HepG2 (cell line): ENCODE results near the gene GADD45GIP1. TPM values are rescaled to one million over a fixed set of nuclear protein-coding genes. Genes with fewer than 3 reads are reported as not detected.

Source experiments
- GABPA ChIP-seq, 2 experiments: IDR thresholded peaks; 2 replicates each; pipeline ENCODE4 v1.6.1; 2011 to 2016; ENCODE audit warnings: low read depth in 2 of 2, low read length in 1 of 2, missing biosample characterization in 1 of 2, missing genetic modification characterization in 1 of 2
- KLF16 ChIP-seq, 2 experiments: sonication (generic) in 1 of 2; formaldehyde crosslinking in 1 of 2; IDR thresholded peaks; 2 replicates each; pipeline versions ENCODE4 v1.6.1 to v1.8.0; 2016 to 2023; ENCODE audit warnings: missing genetic modification reagents in 2 of 2, missing compliant biosample characterization in 1 of 2
- MED1 ChIP-seq: sonication (generic); formaldehyde crosslinking; IDR thresholded peaks from 2 replicates; pipeline ENCODE4 v1.4.0; 2020; ENCODE audit warnings: missing genetic modification reagents
- MED8 ChIP-seq: sonication (generic); formaldehyde crosslinking; IDR thresholded peaks from 2 replicates; pipeline ENCODE4 v1.8.1; 2023; ENCODE audit warnings: mild to moderate bottlenecking, missing genetic modification reagents; ENCODE audit not compliant: insufficient replicate concordance
- NFKBIZ ChIP-seq: IDR thresholded peaks from 2 replicates; pipeline ENCODE4 v1.6.1; 2018; ENCODE audit warnings: missing genetic modification reagents, missing compliant biosample characterization
- SCMH1 ChIP-seq: sonication (generic); formaldehyde crosslinking; IDR thresholded peaks from 2 replicates; pipeline ENCODE4 v1.9.0; 2021; ENCODE audit warnings: missing genetic modification reagents, mild to moderate bottlenecking, borderline replicate concordance
- SYNCRIP ChIP-seq: fragments of 200-400 bp; formaldehyde crosslinking; IDR thresholded peaks from 2 replicates; pipeline ENCODE4 v1.6.1; 2018; ENCODE audit warnings: mild to moderate bottlenecking, low read depth, low read length; ENCODE audit not compliant: insufficient read depth
- ZNF124 ChIP-seq: sonication (generic); formaldehyde crosslinking; IDR thresholded peaks from 2 replicates; pipeline ENCODE4 v1.4.0; 2020; ENCODE audit warnings: missing genetic modification reagents
- ZNF333 ChIP-seq: sonication (generic); formaldehyde crosslinking; IDR thresholded peaks from 2 replicates; pipeline ENCODE4 v1.4.0; 2020; ENCODE audit warnings: mild to moderate bottlenecking, missing genetic modification reagents, borderline replicate concordance
- ZNF354B ChIP-seq: sonication (generic); formaldehyde crosslinking; IDR thresholded peaks from 2 replicates; pipeline ENCODE4 v1.8.0; 2022; ENCODE audit warnings: mild to moderate bottlenecking, missing genetic modification reagents
- ZNF432 ChIP-seq: sonication (generic); formaldehyde crosslinking; IDR thresholded peaks from 2 replicates; pipeline ENCODE4 v1.5.0; 2020; ENCODE audit warnings: missing genetic modification reagents, mild to moderate bottlenecking, borderline replicate concordance
- ZNF569 ChIP-seq: sonication (generic); formaldehyde crosslinking; IDR thresholded peaks from 2 replicates; pipeline ENCODE4 v1.5.0; 2020; ENCODE audit warnings: mild to moderate bottlenecking, missing genetic modification reagents, moderate library complexity, borderline replicate concordance
- polyA plus RNA-seq, 8 experiments: library from polyadenylated mRNA; depleted of rRNA in 3 of 8; stranded (reverse) in 7 of 8; unstranded in 1 of 8; fragments of >200 nt; fragmentation: Illumina TruSeq in 4 of 8; extraction: Trizol in 4 of 8; gene quantifications; 2 replicates each; pipeline versions ENCODE4 v1.2.1 to v1.2.3, GENCODE V29; 2011 to 2016; ENCODE audit warnings: low read depth in 4 of 8, missing spikeins in 1 of 8, mixed read lengths in 1 of 8; ENCODE audit not compliant: insufficient read depth in 1 of 8
- total RNA-seq, 5 experiments: library from RNA; depleted of rRNA; stranded (reverse); fragments of >200 nt; fragmentation: Illumina TruSeq; extraction: Trizol; gene quantifications; 2 replicates each; pipeline ENCODE4 v1.2.3, GENCODE V29; 2016; ENCODE audit warnings: low read depth in 1 of 5
- TF ChIP-seq, protein P1 (sequence below): sonication (generic); formaldehyde crosslinking; IDR thresholded peaks from 2 replicates; pipeline ENCODE4 v1.4.0; 2020; ENCODE audit warnings: missing genetic modification reagents
- TF ChIP-seq, protein P2 (sequence below): sonication (generic); formaldehyde crosslinking; IDR thresholded peaks from 2 replicates; pipeline ENCODE4 v1.4.0; 2020; ENCODE audit warnings: missing genetic modification reagents, mild to moderate bottlenecking, borderline replicate concordance
- TF ChIP-seq, protein P3 (sequence below): sonication (generic); formaldehyde crosslinking; IDR thresholded peaks from 2 replicates; pipeline ENCODE4 v1.8.0; 2022; ENCODE audit warnings: low read depth, missing genetic modification reagents
- TF ChIP-seq, protein P4 (sequence below), 2 experiments: sonication (generic) in 1 of 2; formaldehyde crosslinking in 1 of 2; IDR thresholded peaks; 2 replicates each; pipeline versions ENCODE4 v1.5.1 to v1.6.1; 2011 to 2020; ENCODE audit warnings: borderline replicate concordance in 1 of 2, low read depth in 1 of 2, low read length in 1 of 2, mild to moderate bottlenecking in 1 of 2, missing genetic modification reagents in 1 of 2, moderate library complexity in 1 of 2
- TF ChIP-seq, protein P5 (sequence below): sonication (generic); formaldehyde crosslinking; IDR thresholded peaks from 2 replicates; pipeline ENCODE4 v1.8.0; 2022; ENCODE audit warnings: mild to moderate bottlenecking, missing genetic modification reagents, moderate library complexity

GADD45GIP1 gene
- total and polyA plus RNA-seq, 2 of the 13 experiments (the other 11 are each of a cell fraction or from before 2014, with no cell fraction given) = 24.6 to 30.7 TPM

DNA sequence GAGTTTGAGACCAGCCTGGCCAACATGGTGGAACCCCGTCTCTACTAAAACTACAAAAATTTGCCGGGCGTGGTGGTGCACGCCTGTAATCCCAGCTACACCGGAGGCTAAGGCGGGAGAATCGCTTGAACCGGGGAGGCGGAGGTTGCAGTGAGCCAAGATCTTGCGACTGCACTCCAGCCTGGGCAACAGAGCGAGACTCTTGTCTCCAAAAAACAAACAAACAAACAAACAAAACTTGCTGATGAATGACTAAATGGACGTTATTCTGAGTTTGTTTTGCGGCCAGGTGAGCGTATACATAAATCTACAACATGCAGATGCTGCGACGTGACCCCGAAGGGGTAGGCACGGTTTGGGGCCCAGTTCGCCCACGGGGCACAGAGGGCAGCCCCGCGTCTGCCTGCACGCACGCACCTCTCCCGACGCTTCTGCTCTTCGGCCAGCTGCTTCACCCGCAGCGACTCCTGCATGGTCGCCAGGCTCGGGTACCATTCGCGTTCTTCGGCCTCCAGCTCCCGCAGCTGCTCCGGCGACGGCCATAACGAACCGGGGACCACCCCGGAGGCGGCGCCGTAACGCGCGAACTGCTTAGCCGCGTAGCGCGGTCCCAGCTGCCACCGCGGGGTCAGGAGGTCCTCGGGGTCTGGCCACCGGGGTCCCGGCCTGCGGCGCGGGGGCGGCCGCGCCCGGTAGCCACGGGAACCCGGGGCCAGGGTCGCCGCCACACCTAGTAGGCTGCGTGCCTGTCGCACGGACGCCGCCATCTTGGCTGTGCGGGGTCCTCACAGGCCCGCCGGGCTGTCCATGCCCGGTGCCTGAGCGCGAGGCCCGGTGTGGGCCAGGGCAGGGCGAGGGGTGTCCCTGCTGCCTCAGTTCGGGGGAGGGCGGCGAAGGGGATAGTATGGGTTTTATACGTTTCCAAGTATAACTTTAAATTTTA lies at the start of gene GADD45GIP1 (continued):
- TF ChIP-seq, protein P1, sequence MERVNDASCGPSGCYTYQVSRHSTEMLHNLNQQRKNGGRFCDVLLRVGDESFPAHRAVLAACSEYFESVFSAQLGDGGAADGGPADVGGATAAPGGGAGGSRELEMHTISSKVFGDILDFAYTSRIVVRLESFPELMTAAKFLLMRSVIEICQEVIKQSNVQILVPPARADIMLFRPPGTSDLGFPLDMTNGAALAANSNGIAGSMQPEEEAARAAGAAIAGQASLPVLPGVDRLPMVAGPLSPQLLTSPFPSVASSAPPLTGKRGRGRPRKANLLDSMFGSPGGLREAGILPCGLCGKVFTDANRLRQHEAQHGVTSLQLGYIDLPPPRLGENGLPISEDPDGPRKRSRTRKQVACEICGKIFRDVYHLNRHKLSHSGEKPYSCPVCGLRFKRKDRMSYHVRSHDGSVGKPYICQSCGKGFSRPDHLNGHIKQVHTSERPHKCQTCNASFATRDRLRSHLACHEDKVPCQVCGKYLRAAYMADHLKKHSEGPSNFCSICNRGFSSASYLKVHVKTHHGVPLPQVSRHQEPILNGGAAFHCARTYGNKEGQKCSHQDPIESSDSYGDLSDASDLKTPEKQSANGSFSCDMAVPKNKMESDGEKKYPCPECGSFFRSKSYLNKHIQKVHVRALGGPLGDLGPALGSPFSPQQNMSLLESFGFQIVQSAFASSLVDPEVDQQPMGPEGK (CRISPR knock-in tag) = peak; percentile 78
- TF ChIP-seq ZNF333 (CRISPR knock-in tag) (no peak), KLF16 (CRISPR knock-in tag; IDR thresholded peaks at IDR 0.05) (peak in 1 of 2 experiments; percentile 67; a peak in 1 of 4 replicates), ZNF569 (CRISPR knock-in tag) (no peak), NFKBIZ (no peak), SCMH1 (CRISPR knock-in tag) (no peak), ZNF354B (CRISPR knock-in tag) (no peak), MED1 (peak; percentile 31; the same call in 1 of the 2 replicates), ZNF124 (CRISPR knock-in tag) (no peak), MED8 (CRISPR knock-in tag) (peak; percentile 44), SYNCRIP (no peak), GABPA (IDR thresholded peaks at IDR 0.05; ENCODE audit: low read depth, low read length) (no peak), GABPA (CRISPR knock-in tag; IDR thresholded peaks at IDR 0.05; ENCODE audit: low read depth) (no peak), ZNF432 (CRISPR knock-in tag) (no peak; the same call in 1 of the 2 replicates)
- TF ChIP-seq, protein P2, sequence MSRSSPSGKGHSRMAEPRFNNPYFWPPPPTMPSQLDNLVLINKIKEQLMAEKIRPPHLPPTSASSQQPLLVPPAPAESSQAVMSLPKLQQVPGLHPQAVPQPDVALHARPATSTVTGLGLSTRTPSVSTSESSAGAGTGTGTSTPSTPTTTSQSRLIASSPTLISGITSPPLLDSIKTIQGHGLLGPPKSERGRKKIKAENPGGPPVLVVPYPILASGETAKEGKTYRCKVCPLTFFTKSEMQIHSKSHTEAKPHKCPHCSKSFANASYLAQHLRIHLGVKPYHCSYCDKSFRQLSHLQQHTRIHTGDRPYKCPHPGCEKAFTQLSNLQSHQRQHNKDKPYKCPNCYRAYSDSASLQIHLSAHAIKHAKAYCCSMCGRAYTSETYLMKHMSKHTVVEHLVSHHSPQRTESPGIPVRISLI = no peak
- TF ChIP-seq, protein P3, sequence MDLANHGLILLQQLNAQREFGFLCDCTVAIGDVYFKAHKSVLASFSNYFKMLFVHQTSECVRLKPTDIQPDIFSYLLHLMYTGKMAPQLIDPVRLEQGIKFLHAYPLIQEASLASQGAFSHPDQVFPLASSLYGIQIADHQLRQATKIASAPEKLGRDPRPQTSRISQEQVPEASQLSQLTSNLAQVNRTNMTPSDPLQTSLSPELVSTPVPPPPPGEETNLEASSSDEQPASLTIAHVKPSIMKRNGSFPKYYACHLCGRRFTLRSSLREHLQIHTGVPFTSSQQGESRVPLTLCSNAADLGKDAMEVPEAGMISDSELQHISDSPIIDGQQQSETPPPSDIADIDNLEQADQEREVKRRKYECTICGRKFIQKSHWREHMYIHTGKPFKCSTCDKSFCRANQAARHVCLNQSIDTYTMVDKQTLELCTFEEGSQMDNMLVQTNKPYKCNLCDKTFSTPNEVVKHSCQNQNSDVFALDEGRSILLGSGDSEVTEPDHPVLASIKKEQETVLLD (CRISPR knock-in tag) = peak; percentile 65; the same call in 1 of the 2 replicates
- TF ChIP-seq, protein P4, sequence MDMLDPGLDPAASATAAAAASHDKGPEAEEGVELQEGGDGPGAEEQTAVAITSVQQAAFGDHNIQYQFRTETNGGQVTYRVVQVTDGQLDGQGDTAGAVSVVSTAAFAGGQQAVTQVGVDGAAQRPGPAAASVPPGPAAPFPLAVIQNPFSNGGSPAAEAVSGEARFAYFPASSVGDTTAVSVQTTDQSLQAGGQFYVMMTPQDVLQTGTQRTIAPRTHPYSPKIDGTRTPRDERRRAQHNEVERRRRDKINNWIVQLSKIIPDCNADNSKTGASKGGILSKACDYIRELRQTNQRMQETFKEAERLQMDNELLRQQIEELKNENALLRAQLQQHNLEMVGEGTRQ (IDR thresholded peaks at IDR 0.05; ENCODE audit: low read depth, low read length) = no peak
- TF ChIP-seq, protein P4 (CRISPR knock-in tag; IDR thresholded peaks at IDR 0.05; ENCODE audit: borderline replicate concordance) = no peak
- TF ChIP-seq, protein P5, sequence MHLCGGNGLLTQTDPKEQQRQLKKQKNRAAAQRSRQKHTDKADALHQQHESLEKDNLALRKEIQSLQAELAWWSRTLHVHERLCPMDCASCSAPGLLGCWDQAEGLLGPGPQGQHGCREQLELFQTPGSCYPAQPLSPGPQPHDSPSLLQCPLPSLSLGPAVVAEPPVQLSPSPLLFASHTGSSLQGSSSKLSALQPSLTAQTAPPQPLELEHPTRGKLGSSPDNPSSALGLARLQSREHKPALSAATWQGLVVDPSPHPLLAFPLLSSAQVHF (CRISPR knock-in tag) = no peak
